HG02938 (cell line): ENCODE data around the gene MYCL.
"Not testable (repeated sequence)": the region's sequence is repeated elsewhere in the genome, so short reads cannot be mapped to it uniquely, and the experiment has no call there.

Source experiments
- ATAC-seq: cut with Tn5 transposase; IDR thresholded peaks from one replicate; pipeline ENCODE4 v1.9.1; 2021; ENCODE audit warnings: mild to moderate bottlenecking, moderate library complexity; ENCODE audit not compliant: unreplicated experiment

Gene MYCL

GRCh38 chr1:39892601-39893595 is 8.8 kb downstream of the MYCL start:
- no peak for ATAC-seq

- no peak for ATAC-seq
These were observed 10.8 kb downstream of the MYCL start for GRCh38 chr1:39890880-39891279.

- ATAC-seq, result no peak
These were observed 11.4 kb downstream of the MYCL start for GRCh38 chr1:39890273-39890672.

- ATAC-seq, result no peak
These were observed 14.9 kb downstream of the MYCL start for GRCh38 chr1:39886757-39887231.

GRCh38 chr1:39885516-39885915 is 16.2 kb downstream of the MYCL start:
- ATAC-seq, result no peak

- ATAC-seq, result no peak
These were observed 19.6 kb downstream of the MYCL start for GRCh38 chr1:39882152-39882551.

GRCh38 chr1:39877980-39878956 is 23.4 kb downstream of the MYCL start:
- no peak for ATAC-seq

GRCh38 chr1:39877231-39877778 is 24.4 kb downstream of the MYCL start:
- ATAC-seq, result no peak

- ATAC-seq, result no peak
These were observed 25.6 kb downstream of the MYCL start for GRCh38 chr1:39876144-39876543.

GRCh38 chr1:39872698-39873097 is 29.0 kb downstream of the MYCL start:
- no peak for ATAC-seq

- ATAC-seq, result no peak
These were observed 29.9 kb downstream of the MYCL start for GRCh38 chr1:39871796-39872195.

GRCh38 chr1:39871043-39871442 is 30.7 kb downstream of the MYCL start:
- not testable (repeated sequence) for ATAC-seq

- not testable (repeated sequence) for ATAC-seq
These were observed 32.1 kb downstream of the MYCL start for GRCh38 chr1:39869538-39870112.

- no peak for ATAC-seq
These were observed 35.0 kb downstream of the MYCL start for GRCh38 chr1:39866767-39867166.

GRCh38 chr1:39865762-39866161 is 36.0 kb downstream of the MYCL start:
- ATAC-seq, result no peak

- no peak for ATAC-seq
These were observed 38.5 kb downstream of the MYCL start for GRCh38 chr1:39863177-39863576.

- ATAC-seq, result no peak
These were observed 40.7 kb downstream of the MYCL start for GRCh38 chr1:39861003-39861402.

GRCh38 chr1:39859859-39860812 is 41.6 kb downstream of the MYCL start:
- ATAC-seq, result no peak

- ATAC-seq, result no peak
These were observed 43.4 kb downstream of the MYCL start for GRCh38 chr1:39858315-39858714.
